ENCODE results near the gene KDM4B. TPM values are rescaled to one million over a fixed set of nuclear protein-coding genes. Genes with fewer than 3 reads are reported as not detected.

KDM4B gene
- total RNA-seq, 4 donors from 2014 or later = 26.6 to 84.2 (median 39.9) TPM

DNA sequence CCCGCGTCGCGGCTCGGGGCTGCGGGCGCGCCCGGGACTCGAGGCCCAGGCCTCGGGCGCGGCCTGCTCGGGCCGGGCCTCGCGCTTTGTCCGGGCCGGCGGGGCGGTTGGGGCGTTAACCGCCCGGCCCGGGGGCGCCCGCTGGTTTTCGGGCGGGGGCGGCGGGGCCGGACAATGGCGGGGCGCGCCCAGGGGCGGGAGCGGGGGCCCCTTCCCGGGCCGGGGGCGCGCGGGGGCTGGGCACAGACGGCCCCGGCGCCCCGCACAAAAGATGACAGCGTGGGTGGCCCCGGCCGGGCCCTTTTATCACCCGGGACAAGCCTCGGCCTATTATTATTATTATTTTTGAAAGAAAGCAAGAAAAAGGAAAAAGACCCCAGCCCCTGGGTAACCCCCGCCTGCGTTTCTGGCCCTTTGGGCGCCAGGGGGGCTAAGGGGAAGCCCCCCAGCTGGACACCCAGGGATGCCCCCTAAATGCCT is 419 bp downstream of the KDM4B start:
- peaks cover 5 to 47% (median 37%) of the 10 kb centered on the region in 4 donors for H3K4me1 ChIP-seq

DNA sequence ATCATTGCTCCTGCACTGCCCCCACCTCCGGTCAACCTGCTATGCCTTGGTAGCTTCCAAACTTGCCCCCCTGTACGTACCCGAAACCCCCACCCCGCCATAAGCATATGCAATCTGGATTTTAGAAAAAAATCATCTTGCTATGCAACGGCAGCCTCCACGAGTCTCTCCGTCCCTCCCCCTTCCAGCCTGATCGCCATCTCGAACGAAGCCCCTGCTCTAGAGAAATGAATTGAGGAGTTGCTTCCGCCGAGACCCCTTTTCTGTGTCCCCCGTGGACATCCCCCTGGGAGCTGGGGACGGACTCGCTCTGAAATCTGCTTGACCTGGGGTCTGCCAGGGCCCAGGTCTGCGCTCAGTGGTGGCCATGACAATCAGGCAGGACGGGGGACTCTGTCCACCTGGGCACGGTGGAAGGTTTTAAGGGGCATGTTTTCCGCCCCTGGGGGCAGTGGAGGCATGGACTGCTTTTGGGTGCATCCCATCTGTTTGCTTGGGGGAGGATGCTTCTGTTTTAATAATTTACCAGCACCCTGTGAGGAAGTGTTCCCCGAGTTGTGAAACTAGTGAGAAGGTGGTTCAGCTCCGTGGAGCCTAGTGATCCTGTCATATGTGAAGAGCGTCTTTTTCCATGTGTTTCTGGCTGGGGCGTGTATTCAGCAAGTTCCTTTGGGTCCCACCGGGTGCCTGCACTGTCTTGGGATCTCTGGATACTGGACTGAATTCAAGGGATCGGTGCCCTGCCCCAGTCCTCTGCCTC is 1.0 kb downstream of the KDM4B start:
- intact Hi-C loops (cut with DNase I; ENCODE audit: low total_unique reads) (loop anchor here (5.0 kb wide), 1 partner anchor 1487 kb away; the partner anchor contains the start of gene SLC25A23), in situ Hi-C loops (cut with MboI; ENCODE audit: low pct_ligation_motif_present in 1 of 4, low pct_unique_long_range_greater_than_20kb in 1 of 4, low sequenced_read_pairs in 3 of 4) (no loop called here)
- H3K36me3 ChIP-seq = no peaks in the 10 kb centered on the region
- H3K4me1 ChIP-seq = peaks cover 5 to 53% (median 37%) of the 10 kb centered on the region in 4 donors
- no peak for TF ChIP-seq POLR2AphosphoS5 (IDR thresholded peaks at IDR 0.05)
- TF ChIP-seq EP300 (IDR thresholded peaks at IDR 0.05; ENCODE audit: low read depth) = no peak
- no peak for TF ChIP-seq POLR2A (IDR thresholded peaks at IDR 0.05)
- H3K4me3 ChIP-seq = peak overlapping the region; percentile 67 to 90 (median 84)
- H3K9me3 ChIP-seq = no peaks in the 10 kb centered on the region
- 3% methylated on average over 25 of the region's 25 CpGs; no CpG with 5 or more reads in 1 of the 2 donors for WGBS, 2 donors (ENCODE audit: low coverage in 1 of 2)
- no peaks in the 10 kb centered on the region for H3K27me3 ChIP-seq
- no peak for DNase-seq
- peak overlapping the region; percentile 73 to 76 (median 74) for H3K27ac ChIP-seq

More for the DNA sequence above, 419 bp downstream of the KDM4B start:
- Histone ChIP-seq H3K9me3 (no peaks in the 10 kb centered on the region), H3K27me3 (no peaks in the 10 kb centered on the region), H3K36me3 (no peaks in the 10 kb centered on the region), H3K4me3 (peak overlapping the region; percentile 67 to 90 (median 84)), H3K27ac (peak overlapping the region; percentile 73 to 76 (median 74))
- 0% methylated on average over 26 of the region's 54 CpGs; no CpG with 5 or more reads in 1 of the 2 donors for WGBS, 2 donors (ENCODE audit: low coverage in 1 of 2)
- intact Hi-C loops (cut with DNase I; ENCODE audit: low total_unique reads) (no loop called here), in situ Hi-C loops (cut with MboI; ENCODE audit: low pct_ligation_motif_present in 1 of 4, low pct_unique_long_range_greater_than_20kb in 1 of 4, low sequenced_read_pairs in 3 of 4) (no loop called here)
- no peak for DNase-seq
- TF ChIP-seq POLR2A (IDR thresholded peaks at IDR 0.05) (no peak), POLR2AphosphoS5 (IDR thresholded peaks at IDR 0.05) (no peak), EP300 (IDR thresholded peaks at IDR 0.05; ENCODE audit: low read depth) (no peak)
- TF ChIP-seq, protein P1, sequence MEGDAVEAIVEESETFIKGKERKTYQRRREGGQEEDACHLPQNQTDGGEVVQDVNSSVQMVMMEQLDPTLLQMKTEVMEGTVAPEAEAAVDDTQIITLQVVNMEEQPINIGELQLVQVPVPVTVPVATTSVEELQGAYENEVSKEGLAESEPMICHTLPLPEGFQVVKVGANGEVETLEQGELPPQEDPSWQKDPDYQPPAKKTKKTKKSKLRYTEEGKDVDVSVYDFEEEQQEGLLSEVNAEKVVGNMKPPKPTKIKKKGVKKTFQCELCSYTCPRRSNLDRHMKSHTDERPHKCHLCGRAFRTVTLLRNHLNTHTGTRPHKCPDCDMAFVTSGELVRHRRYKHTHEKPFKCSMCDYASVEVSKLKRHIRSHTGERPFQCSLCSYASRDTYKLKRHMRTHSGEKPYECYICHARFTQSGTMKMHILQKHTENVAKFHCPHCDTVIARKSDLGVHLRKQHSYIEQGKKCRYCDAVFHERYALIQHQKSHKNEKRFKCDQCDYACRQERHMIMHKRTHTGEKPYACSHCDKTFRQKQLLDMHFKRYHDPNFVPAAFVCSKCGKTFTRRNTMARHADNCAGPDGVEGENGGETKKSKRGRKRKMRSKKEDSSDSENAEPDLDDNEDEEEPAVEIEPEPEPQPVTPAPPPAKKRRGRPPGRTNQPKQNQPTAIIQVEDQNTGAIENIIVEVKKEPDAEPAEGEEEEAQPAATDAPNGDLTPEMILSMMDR (IDR thresholded peaks at IDR 0.05) = no peak

DNA sequence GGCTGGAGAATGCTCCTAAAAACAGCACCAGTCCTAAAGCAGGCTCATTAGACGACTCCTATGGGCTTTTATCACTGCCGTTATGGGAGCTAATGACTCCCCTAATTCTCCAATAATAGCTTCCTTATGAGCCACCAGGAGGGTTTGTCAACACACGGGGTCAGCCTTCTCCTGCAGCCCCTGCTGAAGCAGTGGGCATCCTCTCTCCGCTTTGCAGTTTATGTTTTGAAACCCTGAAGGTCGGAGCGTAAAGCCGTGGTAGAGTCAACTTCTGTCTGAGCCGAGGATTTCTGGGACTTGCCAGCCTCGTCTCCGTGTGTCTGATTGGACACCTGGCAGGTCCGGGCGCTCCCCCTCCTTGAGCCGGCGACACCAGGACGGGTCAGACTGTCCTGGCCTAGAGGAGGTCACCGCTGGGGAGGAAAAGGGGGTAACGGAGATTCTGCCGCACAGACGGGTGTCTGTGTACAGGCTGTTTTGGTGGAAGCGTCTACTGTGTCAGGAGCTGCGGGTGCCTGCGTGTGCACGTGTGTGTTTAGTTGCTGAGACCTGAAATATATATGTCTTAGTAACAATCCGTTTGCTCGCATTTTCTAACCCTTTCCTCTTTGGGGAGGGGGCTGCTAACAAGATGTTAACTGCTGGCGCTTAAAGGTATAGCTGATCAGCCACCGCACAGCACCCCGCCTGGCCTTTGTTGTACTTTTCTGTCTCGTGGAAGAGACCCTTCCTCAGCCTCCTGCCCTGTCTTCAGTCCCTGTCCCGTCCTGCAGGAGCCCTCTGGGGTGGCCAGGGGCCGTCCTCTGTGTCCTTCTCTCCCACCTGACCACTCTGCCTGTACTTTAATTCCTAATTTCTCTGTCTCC is 1.9 kb downstream of the KDM4B start:
- no peaks in the 10 kb centered on the region for H3K27me3 ChIP-seq
- WGBS, 2 donors (ENCODE audit: low coverage in 1 of 2) = 6 to 21% methylated on average over 3 to 29 of the region's 31 CpGs
- intact Hi-C loops (cut with DNase I; ENCODE audit: low total_unique reads) = loop anchor here (5.0 kb wide), 1 partner anchor 1487 kb away; the partner anchor contains the start of gene SLC25A23
- peak; percentile 46 for DNase-seq
- no peaks in the 10 kb centered on the region for H3K9me3 ChIP-seq
- TF ChIP-seq POLR2AphosphoS5 (IDR thresholded peaks at IDR 0.05) (no peak), EP300 (IDR thresholded peaks at IDR 0.05; ENCODE audit: low read depth) (no peak), POLR2A (IDR thresholded peaks at IDR 0.05) (no peak)
- TF ChIP-seq, protein P1 (IDR thresholded peaks at IDR 0.05) = no peak
- H3K27ac ChIP-seq = peak overlapping the region; percentile 73 to 76 (median 74)
- peaks cover 10 to 62% (median 39%) of the 10 kb centered on the region in 4 donors for H3K4me1 ChIP-seq
- in situ Hi-C loops (cut with MboI; ENCODE audit: low pct_ligation_motif_present in 1 of 4, low pct_unique_long_range_greater_than_20kb in 1 of 4, low sequenced_read_pairs in 3 of 4) = no loop called here
- H3K36me3 ChIP-seq = no peaks in the 10 kb centered on the region
- peak overlapping the region; percentile 67 to 90 (median 84) for H3K4me3 ChIP-seq

DNA sequence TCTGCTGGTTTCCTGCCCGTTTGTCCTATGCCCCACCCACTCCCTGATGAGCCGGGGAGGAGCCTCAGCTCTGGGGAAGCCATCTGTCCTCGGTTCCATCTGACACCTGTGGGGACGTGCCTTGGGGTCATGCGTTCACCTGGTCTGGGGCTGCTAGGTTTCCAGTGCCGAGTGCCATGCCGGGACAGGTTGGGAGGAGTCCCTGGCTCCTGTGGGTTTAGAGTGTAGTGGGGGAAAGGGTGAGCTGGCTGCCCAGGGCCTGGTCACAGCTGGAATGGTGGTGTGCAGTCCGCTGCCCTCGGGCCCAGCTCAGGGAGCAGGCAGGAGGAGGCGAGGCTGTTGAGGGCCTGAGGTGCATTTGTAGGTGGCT is 2.5 kb downstream of the KDM4B start:
- H3K27me3 ChIP-seq = no peaks in the 10 kb centered on the region
- WGBS, 2 donors (ENCODE audit: low coverage in 1 of 2) = 26% methylated on average over 10 of the region's 10 CpGs; no CpG with 5 or more reads in 1 of the 2 donors
- H3K27ac ChIP-seq = peak overlapping the region; percentile 73 to 76 (median 74)
- no peaks in the 10 kb centered on the region for H3K9me3 ChIP-seq
- no peaks in the 10 kb centered on the region for H3K36me3 ChIP-seq
- intact Hi-C loops (cut with DNase I; ENCODE audit: low total_unique reads) = loop anchor here (5.0 kb wide), 1 partner anchor 1486 kb away; the partner anchor contains the start of gene SLC25A23
- in situ Hi-C loops (cut with MboI; ENCODE audit: low pct_ligation_motif_present in 1 of 4, low pct_unique_long_range_greater_than_20kb in 1 of 4, low sequenced_read_pairs in 3 of 4) = no loop called here
- H3K4me3 ChIP-seq = peak overlapping the region in 3 of 4 donors; percentile 67 to 90 (median 84)
- H3K4me1 ChIP-seq = peaks cover 12 to 63% (median 45%) of the 10 kb centered on the region in 4 donors
- DNase-seq = peak; percentile 65
- TF ChIP-seq, protein P1 (IDR thresholded peaks at IDR 0.05) = no peak
- TF ChIP-seq POLR2AphosphoS5 (IDR thresholded peaks at IDR 0.05) (no peak), POLR2A (IDR thresholded peaks at IDR 0.05) (no peak), EP300 (IDR thresholded peaks at IDR 0.05; ENCODE audit: low read depth) (no peak)

Data from transverse colon (tissue), 4 donors.